GM21528 (cell line): ENCODE data around the gene USHBP1.

Source experiments
- ATAC-seq: cut with Tn5 transposase; IDR thresholded peaks from one replicate; pipeline ENCODE4 v1.9.1; 2021; ENCODE audit warnings: mild to moderate bottlenecking, moderate library complexity; ENCODE audit not compliant: unreplicated experiment, low FRiP score

USHBP1 gene

GRCh38 chr19:17264641-17264979, at the start of gene USHBP1:
Gene USHBP1 (minus strand): TSS chr19:17264745. CDS start chr19:17264299, 446 bp downstream.
- ATAC-seq: no peak

GRCh38 chr19:17314007-17314593, 49.6 kb upstream of the USHBP1 start:
- no peak for ATAC-seq

- ATAC-seq: no peak
Observed at GRCh38 chr19:17312189-17313113, 47.9 kb upstream of the USHBP1 start.

- ATAC-seq: no peak
Observed at GRCh38 chr19:17311455-17312188, 47.1 kb upstream of the USHBP1 start.

- no peak for ATAC-seq
Observed at GRCh38 chr19:17309965-17310461, 45.5 kb upstream of the USHBP1 start.

GRCh38 chr19:17309198-17309964, 44.8 kb upstream of the USHBP1 start, which contains the start of gene DDA1:
Gene DDA1 (plus strand): TSS chr19:17309563. CDS start chr19:17309655, 92 bp downstream.
- ATAC-seq: peak; percentile 62

GRCh38 chr19:17307876-17308377, 43.4 kb upstream of the USHBP1 start:
- ATAC-seq: no peak

- ATAC-seq: no peak
Observed at GRCh38 chr19:17306285-17306714, 41.8 kb upstream of the USHBP1 start.

GRCh38 chr19:17305517-17306284, 41.2 kb upstream of the USHBP1 start, which contains the start of gene MRPL34:
Gene MRPL34 (plus strand): TSS chr19:17305872. CDS start chr19:17305893, 21 bp downstream.
- ATAC-seq: peak; percentile 52

GRCh38 chr19:17305216-17305516, 40.6 kb upstream of the USHBP1 start:
- no peak for ATAC-seq

GRCh38 chr19:17304386-17305215, 40.1 kb upstream of the USHBP1 start:
- ATAC-seq: no peak

- no peak for ATAC-seq
Observed at GRCh38 chr19:17303940-17304267, 39.4 kb upstream of the USHBP1 start.

- ATAC-seq: peak; percentile 50
Observed at GRCh38 chr19:17303167-17303939, 38.8 kb upstream of the USHBP1 start, which contains the start of gene ABHD8. Gene ABHD8 (minus strand): TSS chr19:17303425. CDS start chr19:17301616, 1,809 bp downstream.

GRCh38 chr19:17302391-17303166, 38.0 kb upstream of the USHBP1 start:
- ATAC-seq: no peak

- no peak for ATAC-seq
Observed at GRCh38 chr19:17300992-17301619, 36.6 kb upstream of the USHBP1 start.

- no peak for ATAC-seq
Observed at GRCh38 chr19:17296976-17297375, 32.4 kb upstream of the USHBP1 start.
